SJSA1 (cell line): ENCODE measurements around the gene TBC1D3L. TPM values are rescaled to one million over a fixed set of nuclear protein-coding genes. Genes with fewer than 3 reads are reported as not detected.
"Not testable (repeated sequence)": the region's sequence is repeated elsewhere in the genome, so short reads cannot be mapped to it uniquely, and the experiment has no call there.

ENCODE experiments used
- DNase-seq, 2 experiments: peaks; one replicate each; pipeline ENCODE4 v3.0.0-alpha.2; 2015 to 2020; ENCODE audit warnings: low spot score in 2 of 2, low read depth in 1 of 2
- H3K27ac ChIP-seq: fragments of 250-450 bp; sonication (Bioruptor Pico); 2 replicates; pipeline ENCODE4 v1.5.1; 2020; ENCODE audit warnings: mild to moderate bottlenecking, moderate library complexity
- H3K27me3 ChIP-seq: fragments of 250-450 bp; sonication (Bioruptor Pico); replicated peaks from 2 replicates; pipeline ENCODE4 v1.5.1; 2020; ENCODE audit warnings: mild to moderate bottlenecking, moderate library complexity
- H3K36me3 ChIP-seq: fragments of 250-450 bp; sonication (Bioruptor Pico); 2 replicates; pipeline ENCODE4 v1.5.1; 2020; ENCODE audit warnings: mild to moderate bottlenecking
- H3K4me1 ChIP-seq: fragments of 250-450 bp; sonication (Bioruptor Pico); replicated peaks from 2 replicates; pipeline ENCODE4 v1.6.1; 2021; ENCODE audit warnings: mild to moderate bottlenecking
- H3K4me3 ChIP-seq: fragments of 250-450 bp; sonication (Bioruptor Pico); 2 replicates; pipeline ENCODE4 v1.5.1; 2020; ENCODE audit warnings: mild to moderate bottlenecking
- H3K9me3 ChIP-seq: fragments of 250-450 bp; sonication (Bioruptor Pico); replicated peaks from 2 replicates; pipeline ENCODE4 v1.5.1; 2020; ENCODE audit warnings: mild to moderate bottlenecking
- total RNA-seq: library from RNA; depleted of rRNA; stranded (reverse); fragments of >200 nt; shearing (Covaris generic); gene quantifications from 2 replicates; pipeline ENCODE4 v1.2.3, GENCODE V29; 2014; rRNA removed

Gene TBC1D3L
- not detected in 2 replicates for total RNA-seq

DNA sequence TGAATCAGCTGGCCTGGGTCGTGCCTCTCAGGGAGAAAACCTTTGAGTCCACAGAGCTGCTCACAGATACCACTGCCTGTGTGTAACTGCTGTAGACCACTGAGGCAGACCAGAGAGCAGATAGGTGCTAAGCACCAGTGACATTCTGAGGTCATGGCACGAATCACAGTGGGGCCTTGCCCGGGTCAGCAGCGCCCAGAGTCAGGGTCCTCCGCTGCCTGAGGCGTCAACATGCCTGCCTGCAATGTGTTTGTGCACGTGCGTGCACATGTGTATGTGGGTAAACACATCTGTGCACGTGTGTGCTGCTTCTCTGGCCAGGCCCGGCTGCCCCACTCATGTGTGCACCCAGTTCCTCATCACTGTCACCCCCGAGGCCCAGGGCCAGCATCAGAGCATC, at the start of gene TBC1D3L:
Gene TBC1D3L, minus strand, starts transcription at position 101 of the 400 bp plus-strand sequence. CDS start 1,540 bp downstream, outside the sequence.
- not testable (repeated sequence) for H3K4me3 ChIP-seq, H3K27me3 ChIP-seq, H3K27ac ChIP-seq, H3K9me3 ChIP-seq, DNase-seq, H3K36me3 ChIP-seq, H3K4me1 ChIP-seq

- H3K4me1 ChIP-seq, H3K4me3 ChIP-seq, DNase-seq, H3K36me3 ChIP-seq, H3K27me3 ChIP-seq, H3K9me3 ChIP-seq, H3K27ac ChIP-seq: not testable (repeated sequence)
These were observed 14.8 kb upstream of the TBC1D3L start, which contains the start of gene TBC1D3D for GRCh38 chr17:38003676-38004075. Gene TBC1D3D, plus strand, starts transcription at chr17:38003976. Its CDS starts 1,585 bp downstream, at chr17:38005561.

Other genes with a start within 250 kb of the TBC1D3L start
- not detected in 2 replicates for gene HNF1B, start 244.0 kb downstream of the TBC1D3L start, total RNA-seq
- not detected in 2 replicates for gene TBC1D3K, start 64.6 kb downstream of the TBC1D3L start, total RNA-seq
- 1.8 TPM in 1 of 2 replicates, not detected in the other for gene TBC1D3D, start 14.9 kb upstream of the TBC1D3L start, total RNA-seq
- 0.13 TPM in 1 of 2 replicates, not detected in the other for gene TBC1D3C, start 79.6 kb upstream of the TBC1D3L start, total RNA-seq
- gene TBC1D3E, start 138.9 kb upstream of the TBC1D3L start, total RNA-seq: 0.13 TPM in 1 of 2 replicates, not detected in the other
- not detected in 2 replicates for gene TBC1D3, start 203.5 kb upstream of the TBC1D3L start, total RNA-seq